ENCODE results near the gene SRPRB.

SRPRB gene

GRCh38 chr3:133840767-133841166 lies 35.2 kb downstream of the SRPRB start:
- DNase-seq (ENCODE audit: low read depth): no peak

- DNase-seq (ENCODE audit: low read depth): no peak
These were observed 35.6 kb downstream of the SRPRB start for GRCh38 chr3:133841196-133841595.

GRCh38 chr3:133842158-133842557 lies 36.5 kb downstream of the SRPRB start:
- no peak for DNase-seq (ENCODE audit: low read depth)

- no peak for DNase-seq (ENCODE audit: low read depth)
These were observed 38.0 kb downstream of the SRPRB start for GRCh38 chr3:133843634-133844033.

GRCh38 chr3:133845127-133845526 lies 39.5 kb downstream of the SRPRB start:
- DNase-seq (ENCODE audit: low read depth): no peak

GRCh38 chr3:133849346-133849745 lies 43.7 kb downstream of the SRPRB start:
- DNase-seq (ENCODE audit: low read depth): no peak

GRCh38 chr3:133850034-133850433 lies 44.4 kb downstream of the SRPRB start:
- no peak for DNase-seq (ENCODE audit: low read depth)

GRCh38 chr3:133851266-133851906 lies 45.8 kb downstream of the SRPRB start:
- no peak for DNase-seq (ENCODE audit: low read depth)

GRCh38 chr3:133851931-133852330 lies 46.3 kb downstream of the SRPRB start:
- no peak for DNase-seq (ENCODE audit: low read depth)

GRCh38 chr3:133853063-133853924 lies 47.7 kb downstream of the SRPRB start:
- no peak for DNase-seq (ENCODE audit: low read depth)

GRCh38 chr3:133853925-133854227 lies 48.3 kb downstream of the SRPRB start:
- no peak for DNase-seq (ENCODE audit: low read depth)

- no peak for DNase-seq (ENCODE audit: low read depth)
These were observed 48.8 kb downstream of the SRPRB start for GRCh38 chr3:133854264-133855001.

- no peak for DNase-seq (ENCODE audit: low read depth)
These were observed 49.4 kb downstream of the SRPRB start for GRCh38 chr3:133855002-133855370.

- DNase-seq (ENCODE audit: low read depth): no peak
These were observed 50.2 kb downstream of the SRPRB start for GRCh38 chr3:133855772-133856171.

GRCh38 chr3:133856316-133856715 lies 50.7 kb downstream of the SRPRB start:
- DNase-seq (ENCODE audit: low read depth): no peak

- DNase-seq (ENCODE audit: low read depth): no peak
These were observed 52.2 kb downstream of the SRPRB start for GRCh38 chr3:133857767-133858166.

GRCh38 chr3:133859381-133860234 lies 54.0 kb downstream of the SRPRB start:
- DNase-seq (ENCODE audit: low read depth): no peak

- DNase-seq (ENCODE audit: low read depth): no peak
These were observed 54.9 kb downstream of the SRPRB start for GRCh38 chr3:133860519-133860918.

- no peak for DNase-seq (ENCODE audit: low read depth)
These were observed 56.5 kb downstream of the SRPRB start for GRCh38 chr3:133862161-133862560.

- DNase-seq (ENCODE audit: low read depth): no peak
These were observed 58.3 kb downstream of the SRPRB start for GRCh38 chr3:133863911-133864310.

GRCh38 chr3:133864616-133865015 lies 59.0 kb downstream of the SRPRB start:
- no peak for DNase-seq (ENCODE audit: low read depth)

All from activated T-cell treated with anti-CD3 and anti-CD28 coated beads for 24 hours (primary cell).